ENCODE results near the gene ZNF710. TPM values are rescaled to one million over a fixed set of nuclear protein-coding genes. Genes with fewer than 3 reads are reported as not detected.

The ZNF710 gene
- total and polyA plus RNA-seq, 2 of the 8 experiments (the other 6 are each of a cell fraction or from before 2014, with no cell fraction given) = 10.5 to 24.0 TPM

DNA sequence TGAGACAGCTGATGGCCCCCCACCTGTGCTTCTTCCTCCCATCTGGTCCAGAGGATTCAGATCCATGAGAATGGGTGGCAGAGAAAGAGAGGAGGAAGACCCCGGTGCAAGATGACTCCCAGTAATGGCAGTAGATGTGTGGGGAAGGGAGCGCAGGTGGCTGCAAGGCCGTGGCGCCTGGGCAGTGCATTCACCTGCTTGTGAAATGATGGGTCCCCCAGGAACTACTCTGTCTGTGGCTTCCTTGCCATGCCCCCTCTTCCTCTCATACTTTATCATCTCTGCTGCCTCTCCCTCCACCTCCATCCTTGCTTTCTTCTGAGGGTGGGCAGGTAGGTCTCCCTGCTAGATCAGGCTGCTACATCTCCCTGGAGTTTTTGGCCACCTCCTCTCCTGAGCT, 23.3 kb downstream of the ZNF710 start (continued):
- no peak for TF ChIP-seq FOSL1 (IDR thresholded peaks at IDR 0.05; ENCODE audit: insufficient read depth, low read depth, low read length)
- no peak for TF ChIP-seq SIX5 (IDR thresholded peaks at IDR 0.05; ENCODE audit: low read depth, low read length)
- TF ChIP-seq SIRT6 (IDR thresholded peaks at IDR 0.05; ENCODE audit: low read length) = no peak

All from H1 (cell line).